IPS-18c (cell line): ENCODE measurements around the gene PDE9A.

Source experiments
- H3K4me3 ChIP-seq: 2 replicates; pipeline ENCODE4 v1.7.0; 2013; ENCODE audit warnings: low read depth, mild to moderate bottlenecking, low read length, moderate library complexity; ENCODE audit not compliant: insufficient read depth
- H3K9me3 ChIP-seq: one replicate; pipeline ENCODE4 v1.6.1; 2013; ENCODE audit warnings: mild to moderate bottlenecking, low read length, moderate library complexity; ENCODE audit not compliant: control insufficient read depth, insufficient read depth

PDE9A gene

DNA sequence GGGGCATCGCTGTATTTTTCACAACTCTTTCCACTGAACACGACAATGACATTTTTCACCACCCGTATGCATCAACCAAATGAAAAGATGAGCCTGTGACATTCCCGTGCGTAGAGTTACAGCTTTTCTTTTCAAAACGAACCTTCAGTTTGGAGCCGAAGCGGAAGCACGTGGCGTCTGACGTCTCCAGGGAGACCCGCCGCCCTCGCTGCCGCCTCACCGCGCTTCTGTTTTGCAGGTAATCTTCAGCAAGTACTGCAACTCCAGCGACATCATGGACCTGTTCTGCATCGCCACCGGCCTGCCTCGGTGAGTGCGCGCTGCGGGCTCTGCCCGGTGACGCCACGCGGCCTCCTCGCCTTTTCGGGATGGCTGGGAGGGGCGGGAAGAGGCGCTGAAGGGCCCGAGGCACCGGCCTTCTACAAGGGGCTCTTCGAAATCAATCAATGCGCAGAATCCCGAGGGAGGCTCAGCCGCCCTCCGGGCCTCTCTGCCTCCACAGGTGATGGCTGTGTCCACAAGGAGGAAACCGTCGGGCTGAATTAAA is 32.6 kb downstream of the PDE9A start:
- H3K4me3 ChIP-seq, result no peak overlapping the region
- peaks cover 4% of the 10 kb centered on the region for H3K9me3 ChIP-seq

DNA sequence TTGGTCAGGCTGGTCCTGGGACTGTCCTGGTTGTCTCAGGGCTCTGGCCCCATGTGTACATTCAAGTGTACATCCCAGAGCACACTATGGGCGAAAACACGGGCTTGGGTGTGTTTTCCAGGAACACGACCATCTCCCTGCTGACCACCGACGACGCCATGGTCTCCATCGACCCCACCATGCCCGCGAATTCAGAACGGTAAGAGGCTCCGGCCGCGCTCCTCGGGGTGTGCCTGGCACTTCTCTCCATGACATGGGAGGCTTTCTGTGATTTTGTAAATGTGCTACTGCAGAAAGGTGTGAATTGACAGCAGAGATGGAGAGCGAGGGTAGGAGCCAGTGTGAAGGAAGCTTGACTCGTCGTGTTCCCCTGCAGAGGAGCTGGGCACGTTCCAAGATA is 34.4 kb downstream of the PDE9A start:
- Histone ChIP-seq H3K4me3 (no peak overlapping the region), H3K9me3 (peaks cover 4% of the 10 kb centered on the region)

DNA sequence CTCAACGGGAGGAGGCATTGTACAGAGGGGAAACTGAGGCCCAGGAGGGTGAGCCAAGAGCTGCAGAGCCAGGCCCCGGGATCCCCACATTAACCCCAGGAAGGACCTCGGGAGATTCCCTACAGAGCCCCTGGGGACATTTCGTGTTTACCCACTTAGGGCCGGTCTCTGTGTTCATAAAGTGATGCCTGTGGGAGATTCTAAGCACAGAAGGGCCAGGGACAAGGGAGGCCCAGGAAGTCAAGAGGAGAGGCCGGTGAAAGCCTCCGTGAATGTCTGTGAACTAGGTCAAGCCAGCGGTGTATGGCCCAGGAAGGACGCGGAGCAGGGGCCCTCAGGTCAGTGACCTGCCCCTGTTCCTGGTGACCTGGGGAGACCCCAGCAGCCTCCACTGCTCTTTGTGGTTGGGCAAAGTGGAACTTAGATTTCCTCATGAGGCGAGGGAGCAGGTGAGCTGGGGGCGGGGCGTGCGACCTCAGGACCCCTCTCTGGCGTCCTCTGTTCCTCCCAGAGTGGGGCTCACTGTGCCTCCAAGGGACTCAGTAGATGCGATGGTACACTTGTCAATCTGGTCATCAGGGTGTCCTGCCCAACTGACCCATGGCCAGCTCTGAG is 34.9 kb downstream of the PDE9A start:
- Histone ChIP-seq H3K4me3 (no peak overlapping the region), H3K9me3 (peaks cover 4% of the 10 kb centered on the region)

- Histone ChIP-seq H3K9me3 (peaks cover 4% of the 10 kb centered on the region), H3K4me3 (no peak overlapping the region)
Observed at GRCh38 chr21:42688841-42689371, 35.5 kb downstream of the PDE9A start.

- no peak overlapping the region for H3K4me3 ChIP-seq
- H3K9me3 ChIP-seq, result peaks cover 4% of the 10 kb centered on the region
Observed at GRCh38 chr21:42690586-42690985, 37.2 kb downstream of the PDE9A start.

- Histone ChIP-seq H3K4me3 (no peak overlapping the region), H3K9me3 (peaks cover 4% of the 10 kb centered on the region)
Observed at GRCh38 chr21:42691901-42692559, 38.6 kb downstream of the PDE9A start.

GRCh38 chr21:42692688-42693087 is 39.3 kb downstream of the PDE9A start:
- no peak overlapping the region for H3K4me3 ChIP-seq
- peaks cover 4% of the 10 kb centered on the region for H3K9me3 ChIP-seq

GRCh38 chr21:42694751-42695696 is 41.6 kb downstream of the PDE9A start:
- H3K4me3 ChIP-seq, result no peak overlapping the region
- peaks cover 2% of the 10 kb centered on the region for H3K9me3 ChIP-seq

DNA sequence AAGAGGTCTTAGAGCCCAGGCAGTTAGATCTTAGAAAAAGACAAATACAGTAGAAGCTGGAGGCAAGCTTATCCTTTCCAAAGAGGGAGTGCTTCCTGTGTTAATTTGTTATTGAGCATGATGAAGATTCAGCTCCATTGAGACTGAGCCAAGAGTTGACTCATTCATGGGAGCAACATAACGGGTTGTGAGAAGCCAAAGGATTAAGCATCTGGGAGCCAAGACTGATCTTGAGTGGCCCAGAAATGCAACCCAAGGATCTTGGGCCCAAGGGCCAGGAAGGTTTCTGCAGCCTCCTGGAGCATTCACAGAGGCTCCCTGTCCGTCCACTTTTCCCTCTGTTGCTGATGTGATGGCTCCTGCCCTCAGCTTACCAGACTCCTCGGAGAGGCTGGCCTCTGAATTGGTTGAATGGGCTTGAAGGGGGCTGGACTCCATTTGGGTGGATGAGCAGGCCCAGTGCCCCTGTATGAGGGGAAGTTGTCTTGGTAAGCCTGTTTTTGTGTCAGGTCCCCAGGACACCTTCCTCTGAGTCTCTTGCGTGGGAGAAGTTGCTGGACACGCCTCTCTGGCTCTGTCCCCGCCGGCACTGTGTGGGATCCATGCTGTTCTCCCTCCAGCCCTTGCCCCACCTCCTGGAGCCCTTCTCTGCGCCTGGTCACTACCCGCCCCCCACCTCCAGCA is 42.4 kb downstream of the PDE9A start:
- H3K4me3 ChIP-seq, result no peak overlapping the region
- H3K9me3 ChIP-seq, result peaks cover under 1% of the 10 kb centered on the region

GRCh38 chr21:42696501-42697040 is 43.1 kb downstream of the PDE9A start:
- H3K4me3 ChIP-seq, result no peak overlapping the region
- H3K9me3 ChIP-seq, result no peaks in the 10 kb centered on the region

GRCh38 chr21:42698733-42699132 is 45.3 kb downstream of the PDE9A start:
- no peaks in the 10 kb centered on the region for H3K9me3 ChIP-seq

DNA sequence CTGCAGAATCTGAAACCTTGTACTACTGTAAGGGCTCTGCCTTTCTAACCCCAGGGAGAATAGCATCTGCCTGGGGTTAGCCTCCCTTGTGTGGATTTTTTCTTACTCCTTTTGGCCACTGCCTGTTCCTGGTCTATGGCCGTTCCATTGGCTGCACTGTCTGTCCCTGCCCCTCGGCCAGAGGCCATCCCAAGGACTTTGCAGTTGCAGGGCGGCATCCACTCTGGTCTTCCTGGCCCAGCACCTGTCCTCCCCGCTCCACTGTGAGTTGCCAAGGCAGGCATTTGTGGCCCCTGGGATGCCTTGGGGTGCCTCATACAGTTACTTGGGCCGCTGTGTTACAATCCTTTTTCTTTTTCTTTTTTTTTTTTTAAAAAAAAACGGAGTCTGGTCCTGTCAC is 45.8 kb downstream of the PDE9A start:
- H3K4me3 ChIP-seq, result no peak overlapping the region
- H3K9me3 ChIP-seq, result no peaks in the 10 kb centered on the region

More at GRCh38 chr21:42698733-42699132, 45.3 kb downstream of the PDE9A start:
- H3K4me3 ChIP-seq, result no peak overlapping the region

GRCh38 chr21:42701706-42702456 is 48.5 kb downstream of the PDE9A start:
- H3K4me3 ChIP-seq, result no peak overlapping the region
- H3K9me3 ChIP-seq, result no peaks in the 10 kb centered on the region

- no peak overlapping the region for H3K4me3 ChIP-seq
Observed at GRCh38 chr21:42702720-42703119, 49.3 kb downstream of the PDE9A start.

DNA sequence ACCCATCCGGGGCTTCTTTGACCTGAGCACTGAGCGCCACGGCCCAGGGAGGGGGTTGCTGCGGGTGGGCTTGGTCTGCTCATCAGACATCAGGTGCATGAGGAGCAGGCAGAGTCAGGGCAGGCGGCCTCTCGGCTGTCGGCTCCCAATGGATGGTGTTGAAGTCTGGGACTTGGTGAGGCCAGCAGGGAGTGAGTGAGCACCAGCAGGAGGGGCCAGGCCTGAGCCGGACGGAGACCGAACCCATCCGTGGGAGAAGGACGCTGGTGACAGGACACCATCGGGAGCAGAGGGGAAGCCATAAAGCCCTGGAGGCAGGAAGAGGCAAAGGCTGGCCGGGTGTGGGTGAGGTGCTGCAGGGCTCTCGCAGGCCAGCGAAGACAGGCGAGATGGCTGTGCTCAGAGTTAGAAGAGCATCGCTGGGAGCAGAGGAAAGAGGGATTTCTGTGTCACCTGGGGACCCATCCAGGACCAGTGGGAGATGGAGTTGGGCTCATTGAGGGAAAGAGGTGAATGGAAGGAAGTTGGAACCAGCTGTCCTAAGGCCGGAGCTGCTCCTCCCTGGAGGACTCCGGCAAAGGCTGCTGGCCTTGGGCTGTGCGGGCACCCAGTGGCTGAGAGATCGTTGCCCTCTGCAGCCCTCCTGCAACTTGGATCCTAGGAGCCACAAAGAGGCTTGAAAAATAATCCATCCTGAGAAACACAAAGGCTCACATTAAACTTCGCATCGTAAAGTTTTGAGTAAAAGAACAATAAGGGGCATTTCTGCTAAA is 49.9 kb downstream of the PDE9A start:
- H3K4me3 ChIP-seq, result no peak overlapping the region

More at GRCh38 chr21:42702720-42703119, 49.3 kb downstream of the PDE9A start:
- no peaks in the 10 kb centered on the region for H3K9me3 ChIP-seq

More for the DNA sequence above, 49.9 kb downstream of the PDE9A start:
- no peaks in the 10 kb centered on the region for H3K9me3 ChIP-seq
